Measurements from ENCODE around the gene PMS1.
"Not testable (repeated sequence)": the region's sequence is repeated elsewhere in the genome, so short reads cannot be mapped to it uniquely, and the experiment has no call there.

PMS1 gene

DNA sequence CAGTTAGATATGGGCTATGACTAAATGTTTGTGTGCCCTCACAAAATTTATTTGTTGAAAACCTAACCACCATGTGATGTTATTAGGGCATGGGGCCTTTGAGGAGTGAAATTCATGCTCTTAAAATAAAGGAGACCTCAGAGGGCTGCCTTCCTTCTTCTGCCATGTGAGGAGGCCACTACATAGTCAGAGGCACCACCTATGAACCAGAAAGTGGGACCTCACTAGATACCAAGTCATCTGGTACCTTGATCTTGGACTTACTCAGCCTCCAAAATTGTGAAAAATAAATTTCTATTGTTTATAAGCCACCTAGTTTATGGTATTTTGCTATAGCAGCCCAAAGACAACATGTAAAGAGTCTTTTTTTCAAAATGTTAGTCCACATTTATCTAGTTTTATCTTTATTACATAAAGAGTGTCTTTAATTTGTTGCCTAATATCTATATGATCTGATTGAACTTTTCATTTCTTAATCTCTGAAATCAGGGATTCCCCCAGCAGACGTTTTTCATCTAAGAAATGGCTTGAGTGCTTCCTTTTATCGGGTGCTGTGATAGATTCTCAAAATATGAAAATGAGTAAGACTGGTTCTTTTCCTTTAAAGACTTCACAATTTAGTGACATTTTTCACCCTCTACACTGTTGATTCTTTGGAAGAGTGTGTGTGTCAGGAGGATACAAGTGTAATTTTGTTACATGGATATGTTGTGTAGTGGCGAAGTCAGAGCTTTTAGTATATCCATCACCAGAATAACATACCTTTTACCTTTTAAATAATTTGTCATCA, 34.2 kb downstream of the PMS1 start:
- DNase-seq = no peak

DNA sequence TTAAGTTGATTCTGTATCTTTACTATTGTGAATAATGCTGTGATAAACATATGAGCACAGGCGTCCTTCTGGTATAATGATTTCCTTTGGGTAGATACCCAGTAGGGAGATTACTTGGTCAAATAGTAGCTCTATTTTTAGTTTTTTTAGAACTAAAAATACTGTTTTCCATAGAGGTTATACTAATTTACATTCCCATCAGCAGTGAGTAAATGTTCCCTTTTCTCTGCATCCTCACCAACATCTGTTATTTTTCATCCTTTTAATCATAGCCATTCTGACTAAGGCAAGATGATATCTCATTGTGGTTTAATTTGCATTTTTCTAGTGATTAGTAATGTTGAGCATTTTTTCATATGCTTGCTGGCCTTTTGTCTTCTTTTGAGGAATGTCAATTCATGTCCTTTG, 35.1 kb downstream of the PMS1 start:
- no peak for DNase-seq

DNA sequence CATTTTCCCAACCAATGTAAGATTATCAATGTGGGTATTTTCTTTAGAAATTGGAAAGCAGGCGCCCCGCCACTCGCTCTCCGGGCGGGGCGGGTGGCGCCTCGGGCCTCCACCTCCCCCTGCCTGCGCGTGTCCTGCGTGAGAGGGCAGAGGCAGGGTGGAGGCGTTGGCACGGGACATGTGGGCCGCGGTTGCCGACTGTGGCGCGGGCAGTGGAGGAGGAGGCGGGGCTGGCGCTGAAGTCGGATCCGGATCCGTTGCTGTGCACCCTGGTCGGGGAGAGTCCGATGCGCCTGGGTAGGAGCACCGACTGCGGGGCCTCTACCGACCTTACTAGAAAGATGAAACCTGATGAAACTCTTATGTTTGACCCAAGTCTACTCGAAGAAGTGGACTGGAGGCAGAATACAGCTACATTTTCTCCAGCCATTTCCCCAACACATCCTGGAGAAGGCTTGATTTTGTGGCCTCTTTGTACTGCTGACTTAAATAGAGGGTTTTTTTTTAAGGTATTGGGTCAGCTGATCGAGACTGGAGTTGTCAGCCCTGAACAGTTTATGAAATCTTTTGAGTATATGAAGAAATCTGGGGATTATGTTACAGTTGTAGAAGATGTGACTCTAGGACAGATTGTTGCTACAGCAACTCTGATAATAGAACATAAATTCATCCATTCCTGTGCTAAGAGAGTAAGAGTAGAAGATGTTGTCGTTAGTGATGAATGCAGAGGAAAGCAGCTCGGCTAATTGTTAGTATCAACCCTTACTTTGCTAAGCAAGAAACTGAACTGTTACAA, 37.9 kb downstream of the PMS1 start:
- DNase-seq = no peak

DNA sequence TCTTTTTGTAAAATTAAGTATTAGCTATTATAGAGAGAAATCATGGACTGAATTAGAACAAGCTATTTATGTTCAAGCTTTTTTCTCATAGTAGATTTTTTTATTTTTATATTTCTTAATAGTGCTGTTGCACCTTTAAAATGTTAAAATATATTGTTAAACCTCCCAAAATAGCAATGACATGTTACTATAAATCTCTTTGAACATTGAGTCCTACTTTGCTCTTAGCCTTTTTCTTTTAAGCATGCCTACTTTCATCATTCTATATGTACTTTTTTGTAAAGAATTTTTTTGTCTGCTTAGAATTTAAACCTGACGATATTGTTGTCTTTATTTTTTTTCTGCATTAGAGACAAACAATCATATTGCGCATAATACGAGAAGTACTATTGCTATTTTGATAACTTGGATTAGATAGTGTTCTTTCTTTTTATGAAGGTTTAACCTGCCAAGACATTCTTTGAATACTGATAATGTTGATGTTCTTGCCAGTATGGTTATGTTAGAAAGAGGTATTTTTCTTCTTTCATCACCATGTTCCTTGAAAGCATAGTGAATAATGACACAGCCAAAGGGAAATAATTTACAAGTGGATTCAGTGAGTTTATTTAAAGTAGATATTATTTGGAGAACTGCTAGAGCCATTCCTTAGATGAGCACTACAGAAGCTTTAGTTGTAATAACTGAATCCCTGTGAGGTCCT, 40.6 kb downstream of the PMS1 start:
- DNase-seq = no peak

GRCh38 chr2:189826039-189826438, 41.8 kb downstream of the PMS1 start:
- DNase-seq = no peak

GRCh38 chr2:189829102-189829833, 45.0 kb downstream of the PMS1 start:
- DNase-seq = no peak

DNA sequence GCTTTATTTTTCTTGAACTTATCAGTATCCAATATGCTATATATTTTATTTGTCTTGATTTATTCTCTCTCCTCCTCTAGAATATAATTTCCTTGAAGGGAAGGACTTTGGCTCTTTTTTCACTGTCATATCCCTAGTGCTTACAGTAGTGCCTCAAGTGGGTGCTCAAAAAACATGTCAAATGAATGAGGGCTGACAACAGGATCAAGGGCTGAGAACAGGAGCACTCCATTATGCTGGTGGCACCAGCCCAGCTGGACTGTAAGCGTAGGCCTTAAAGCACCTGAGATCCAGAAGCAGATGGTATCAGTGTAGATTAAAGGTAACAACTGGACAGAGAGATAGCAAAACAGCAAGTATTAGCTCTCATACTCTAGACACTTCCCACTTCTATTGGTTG, 46.3 kb downstream of the PMS1 start:
- DNase-seq = peak; percentile 46

DNA sequence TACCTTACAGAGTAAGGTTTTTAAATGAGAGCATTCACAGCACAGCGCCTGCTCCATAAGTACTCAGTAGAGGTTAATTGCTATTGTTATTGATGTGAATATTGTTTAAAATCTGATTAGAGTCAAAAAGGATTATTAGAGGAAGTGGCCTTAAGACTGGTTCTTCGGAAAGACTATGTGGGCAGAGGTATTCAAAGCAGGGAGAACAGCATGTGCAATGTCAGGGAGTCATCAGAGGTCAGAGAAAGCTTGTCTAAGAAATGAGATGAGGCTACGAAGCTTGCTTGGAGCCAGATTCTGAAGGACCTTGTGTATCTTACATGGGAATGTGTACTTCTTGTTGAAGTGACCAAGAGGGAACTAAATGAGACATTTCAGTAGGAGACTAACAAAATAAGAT, 49.8 kb downstream of the PMS1 start:
- DNase-seq = no peak

- DNase-seq = not testable (repeated sequence)
Measured at GRCh38 chr2:189834642-189835041, 50.4 kb downstream of the PMS1 start.

- DNase-seq = no peak
Measured at GRCh38 chr2:189835855-189836558, 51.8 kb downstream of the PMS1 start.

DNA sequence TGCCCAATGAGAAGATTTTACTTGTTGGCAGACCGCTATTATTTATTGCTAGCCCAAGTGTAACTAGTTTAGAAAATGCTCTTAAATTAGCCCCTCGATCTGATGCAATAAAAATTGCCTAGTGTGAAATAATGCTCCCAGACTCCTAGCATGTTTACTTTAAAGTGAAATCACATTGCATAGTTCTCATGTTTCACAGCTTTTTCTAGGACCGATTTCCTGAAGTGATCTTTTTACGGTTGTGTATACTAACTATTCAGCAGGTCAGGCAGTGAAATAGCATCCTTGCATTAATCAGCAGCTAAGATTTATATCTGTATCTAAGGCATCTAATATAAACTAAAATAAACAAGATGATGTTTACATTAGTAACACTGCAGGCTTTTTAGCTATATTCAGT, 52.4 kb downstream of the PMS1 start:
- DNase-seq = no peak

- no peak for DNase-seq
Measured at GRCh38 chr2:189837326-189837725, 53.1 kb downstream of the PMS1 start.

GRCh38 chr2:189841019-189841418, 56.8 kb downstream of the PMS1 start:
- DNase-seq = no peak

DNA sequence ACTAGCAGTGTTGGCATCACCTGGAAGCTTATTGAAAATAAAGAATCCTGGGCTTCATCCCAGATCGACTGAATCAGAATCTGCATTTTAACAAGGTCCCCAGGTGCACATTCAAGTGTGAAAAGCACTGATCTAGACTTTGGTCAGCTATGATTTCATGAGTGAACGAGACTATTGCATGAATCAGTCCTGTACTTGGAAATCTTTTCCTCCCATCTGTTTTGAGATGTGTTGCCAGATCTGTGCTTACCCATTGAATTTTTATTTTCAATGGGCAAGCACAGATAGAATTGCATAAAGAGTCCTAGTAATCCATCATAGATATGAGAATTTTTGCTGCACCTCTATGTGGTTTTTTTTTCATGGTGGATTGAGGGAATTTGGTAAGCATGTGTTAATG, 64.0 kb downstream of the PMS1 start:
- DNase-seq = no peak

DNA sequence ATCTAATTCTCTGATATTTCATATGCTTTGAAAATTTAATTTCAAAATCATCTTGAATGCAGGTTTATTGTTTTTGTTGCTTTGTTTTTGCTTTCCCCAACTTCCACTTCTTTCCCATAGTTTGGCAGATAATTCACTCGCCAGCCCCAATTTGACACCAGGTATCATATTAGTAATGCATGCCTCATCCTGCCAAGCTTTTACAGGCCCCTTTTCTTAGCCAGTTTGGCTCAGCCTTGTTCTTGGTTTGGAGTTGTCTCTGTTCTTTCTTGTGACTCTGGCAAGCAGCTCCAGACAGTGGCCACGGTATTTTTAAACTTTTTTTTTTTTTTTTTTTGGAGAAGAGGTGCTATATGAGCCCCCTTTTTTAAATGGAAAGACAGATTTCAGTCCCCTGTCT, 65.3 kb downstream of the PMS1 start:
- DNase-seq = no peak

GRCh38 chr2:189851174-189851826, 67.0 kb downstream of the PMS1 start:
- no peak for DNase-seq

DNA sequence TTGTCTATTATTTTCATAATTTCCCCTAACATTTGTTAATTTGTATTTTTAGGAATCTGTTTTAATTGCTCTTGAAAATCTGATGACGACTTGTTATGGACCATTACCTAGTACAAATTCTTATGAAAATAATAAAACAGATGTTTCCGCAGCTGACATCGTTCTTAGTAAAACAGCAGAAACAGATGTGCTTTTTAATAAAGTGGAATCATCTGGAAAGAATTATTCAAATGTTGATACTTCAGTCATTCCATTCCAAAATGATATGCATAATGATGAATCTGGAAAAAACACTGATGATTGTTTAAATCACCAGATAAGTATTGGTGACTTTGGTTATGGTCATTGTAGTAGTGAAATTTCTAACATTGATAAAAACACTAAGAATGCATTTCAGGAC, 69.9 kb downstream of the PMS1 start:
- DNase-seq = no peak

DNA sequence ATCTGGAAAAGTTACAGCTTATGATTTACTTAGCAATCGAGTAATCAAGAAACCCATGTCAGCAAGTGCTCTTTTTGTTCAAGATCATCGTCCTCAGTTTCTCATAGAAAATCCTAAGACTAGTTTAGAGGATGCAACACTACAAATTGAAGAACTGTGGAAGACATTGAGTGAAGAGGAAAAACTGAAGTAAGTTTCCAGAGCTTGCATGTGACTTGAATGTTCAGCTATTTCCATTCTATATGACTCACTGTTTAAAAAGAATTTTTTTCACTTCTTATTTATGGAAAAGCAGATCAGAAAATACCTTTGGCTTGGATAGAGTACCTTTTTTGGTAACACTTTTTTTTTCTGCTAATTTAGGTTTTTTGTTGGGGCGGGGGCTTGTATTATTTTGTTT, 70.7 kb downstream of the PMS1 start:
- DNase-seq = no peak

GRCh38 chr2:189858291-189858690, 74.0 kb downstream of the PMS1 start:
- no peak for DNase-seq

- no peak for DNase-seq
Measured at GRCh38 chr2:189860161-189860560, 75.9 kb downstream of the PMS1 start.

- no peak for DNase-seq
Measured at GRCh38 chr2:189862751-189863150, 78.5 kb downstream of the PMS1 start.

GRCh38 chr2:189865826-189866225, 81.6 kb downstream of the PMS1 start:
- DNase-seq = no peak

Data from NCI-H187 treated with DMSO at 0.1 percent for 48 hours (cell line).